ENCODE data around the gene POU2AF3. TPM values are rescaled to one million over a fixed set of nuclear protein-coding genes. Genes with fewer than 3 reads are reported as not detected.

POU2AF3 gene
- total RNA-seq, 4 donors from 2014 or later, result 6.0 to 9.6 (median 7.1) TPM

DNA sequence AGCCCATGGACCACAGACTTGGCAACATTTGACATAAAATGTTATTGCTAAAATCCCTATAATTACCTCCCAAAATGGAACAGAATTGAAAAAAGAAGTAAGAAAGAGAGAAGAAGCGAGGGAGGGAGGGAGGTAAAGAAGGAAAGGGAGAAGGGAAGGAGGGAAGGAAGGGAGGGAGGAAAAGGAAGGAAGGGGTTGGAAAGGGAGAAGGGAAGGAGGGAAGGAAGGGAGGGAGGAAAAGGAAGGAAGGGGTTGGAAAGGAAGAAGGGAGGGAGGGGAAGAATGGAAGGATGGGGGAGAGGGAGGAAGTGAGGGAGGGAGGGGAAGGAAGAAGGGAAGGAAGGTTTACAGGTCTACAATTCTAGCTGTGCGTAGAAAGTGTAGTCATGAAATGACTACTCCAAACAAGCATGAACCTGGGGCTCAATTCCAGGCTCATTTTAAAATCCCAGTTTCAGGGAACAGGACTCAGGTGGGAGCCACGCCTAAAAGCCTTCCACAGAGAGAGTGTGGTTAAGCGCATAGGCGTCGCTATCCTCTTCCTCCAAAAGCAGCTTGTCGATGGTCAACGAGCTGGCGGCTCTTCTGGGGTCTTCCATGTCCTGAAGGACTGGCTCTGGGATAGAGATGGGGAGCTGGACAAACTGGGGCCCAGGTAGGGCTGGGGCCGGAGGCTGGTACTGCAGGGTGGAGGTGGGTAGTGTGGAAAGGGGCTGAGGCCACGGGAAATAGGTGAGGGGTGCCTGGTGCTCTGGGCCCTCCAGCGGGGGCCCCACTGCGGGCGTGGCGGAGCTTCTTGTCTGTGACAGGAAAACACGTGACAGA is 55.6 kb downstream of the POU2AF3 start:
- Histone ChIP-seq H3K9me3 (no peaks in the 10 kb centered on the region), H3K36me3 (no peaks in the 10 kb centered on the region), H3K27me3 (no peaks in the 10 kb centered on the region), H3K27ac (no peak overlapping the region), H3K4me3 (no peak overlapping the region), H3K4me1 (peaks cover 0 to 15% (median 0%) of the 10 kb centered on the region in 4 donors)
- DNase-seq, result no peak
- WGBS, 2 donors (ENCODE audit: low coverage in 1 of 2), result 89% methylated on average over 9 to 16 of the region's 16 CpGs
- intact Hi-C loops (cut with DNase I; ENCODE audit: low total_unique reads) (no loop called here), in situ Hi-C loops (cut with MboI; ENCODE audit: low pct_ligation_motif_present in 1 of 4, low pct_unique_long_range_greater_than_20kb in 1 of 4, low sequenced_read_pairs in 3 of 4) (no loop called here)
- no peak for TF ChIP-seq EP300 (IDR thresholded peaks at IDR 0.05; ENCODE audit: low read depth)
- no peak for TF ChIP-seq POLR2AphosphoS5 (IDR thresholded peaks at IDR 0.05)
- no peak for TF ChIP-seq POLR2A (IDR thresholded peaks at IDR 0.05)
- no peak for TF ChIP-seq CTCF (IDR thresholded peaks at IDR 0.05)

DNA sequence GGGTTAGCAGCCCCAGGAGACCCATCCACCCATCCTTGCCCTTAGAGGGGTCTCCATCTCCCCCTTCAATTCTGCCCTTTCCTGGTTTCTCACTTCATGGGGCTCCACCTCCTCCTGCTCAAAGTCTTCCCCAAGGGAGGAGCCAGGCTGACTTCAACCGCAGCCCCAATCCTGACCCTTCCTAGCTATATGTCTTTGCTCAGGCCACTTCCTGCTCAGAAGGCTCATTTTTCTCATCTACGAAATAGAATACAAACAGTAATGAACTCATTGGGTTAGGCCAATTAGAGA is 56.2 kb downstream of the POU2AF3 start:
- Histone ChIP-seq H3K27ac (no peak overlapping the region), H3K36me3 (no peaks in the 10 kb centered on the region), H3K4me1 (peaks cover 0 to 16% (median under 1%) of the 10 kb centered on the region in 4 donors), H3K4me3 (no peak overlapping the region), H3K9me3 (no peaks in the 10 kb centered on the region), H3K27me3 (no peaks in the 10 kb centered on the region)
- in situ Hi-C loops (cut with MboI; ENCODE audit: low pct_ligation_motif_present in 1 of 4, low pct_unique_long_range_greater_than_20kb in 1 of 4, low sequenced_read_pairs in 3 of 4) (no loop called here), intact Hi-C loops (cut with DNase I; ENCODE audit: low total_unique reads) (no loop called here)
- no peak for TF ChIP-seq POLR2A (IDR thresholded peaks at IDR 0.05)
- TF ChIP-seq POLR2AphosphoS5 (IDR thresholded peaks at IDR 0.05), result no peak
- TF ChIP-seq CTCF (IDR thresholded peaks at IDR 0.05), result no peak
- TF ChIP-seq EP300 (IDR thresholded peaks at IDR 0.05; ENCODE audit: low read depth), result no peak
- no peak for DNase-seq
- WGBS, 2 donors (ENCODE audit: low coverage in 1 of 2), result 73 to 90% methylated on average over 2 of the region's 2 CpGs

- Histone ChIP-seq H3K4me1 (peaks cover 3 to 21% (median 6%) of the 10 kb centered on the region in 4 donors), H3K27ac (no peak overlapping the region), H3K36me3 (no peaks in the 10 kb centered on the region), H3K4me3 (no peak overlapping the region), H3K9me3 (no peaks in the 10 kb centered on the region), H3K27me3 (no peaks in the 10 kb centered on the region)
- no peak for DNase-seq
- in situ Hi-C loops (cut with MboI; ENCODE audit: low pct_ligation_motif_present in 1 of 4, low pct_unique_long_range_greater_than_20kb in 1 of 4, low sequenced_read_pairs in 3 of 4) (no loop called here), intact Hi-C loops (cut with DNase I; ENCODE audit: low total_unique reads) (no loop called here)
- WGBS, 2 donors (ENCODE audit: low coverage in 1 of 2), result 91 to 93% methylated on average over 3 to 5 of the region's 5 CpGs
- no peak for TF ChIP-seq CTCF (IDR thresholded peaks at IDR 0.05)
- TF ChIP-seq POLR2AphosphoS5 (IDR thresholded peaks at IDR 0.05), result no peak
- no peak for TF ChIP-seq EP300 (IDR thresholded peaks at IDR 0.05; ENCODE audit: low read depth)
- TF ChIP-seq POLR2A (IDR thresholded peaks at IDR 0.05), result no peak
Measured at GRCh38 chr11:111355101-111355500, 56.8 kb downstream of the POU2AF3 start.

DNA sequence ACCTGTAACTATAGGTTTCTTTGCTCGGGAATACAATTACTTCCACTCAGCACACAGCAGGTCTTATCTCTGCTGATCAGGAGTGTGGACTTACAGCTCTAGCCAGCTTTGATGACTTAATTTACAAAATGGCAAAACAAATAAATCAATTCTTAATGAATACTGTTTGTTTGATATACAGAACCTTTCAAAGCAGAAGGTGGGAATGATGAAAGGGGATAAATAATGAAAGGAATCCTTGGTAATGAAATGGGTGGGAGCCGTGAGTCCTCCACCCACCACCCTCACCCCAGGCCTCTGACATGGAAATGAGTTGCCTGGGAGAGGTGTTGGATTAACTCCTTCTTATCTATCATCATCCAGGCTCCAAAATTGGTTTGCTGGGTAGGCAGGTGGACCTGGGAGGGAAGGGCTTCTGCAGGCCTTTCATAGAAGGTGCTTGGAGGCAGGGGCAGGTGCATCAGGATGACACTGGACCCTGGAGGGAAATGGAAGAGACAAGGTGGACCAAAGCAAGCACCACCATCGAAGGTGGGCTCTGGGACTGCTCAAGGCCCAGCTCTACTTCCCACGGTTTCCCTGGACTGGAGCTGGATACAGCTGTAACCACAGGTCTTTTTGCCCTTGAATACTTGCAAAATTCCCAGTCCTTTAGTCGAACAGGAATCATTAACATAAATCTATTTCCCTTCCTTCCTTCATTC is 57.8 kb downstream of the POU2AF3 start:
- intact Hi-C loops (cut with DNase I; ENCODE audit: low total_unique reads) (no loop called here), in situ Hi-C loops (cut with MboI; ENCODE audit: low pct_ligation_motif_present in 1 of 4, low pct_unique_long_range_greater_than_20kb in 1 of 4, low sequenced_read_pairs in 3 of 4) (no loop called here)
- H3K4me1 ChIP-seq, result peaks cover 3 to 27% (median 10%) of the 10 kb centered on the region in 4 donors
- no peaks in the 10 kb centered on the region for H3K27me3 ChIP-seq
- no peak for TF ChIP-seq CTCF (IDR thresholded peaks at IDR 0.05)
- TF ChIP-seq POLR2A (IDR thresholded peaks at IDR 0.05), result no peak
- no peak for TF ChIP-seq EP300 (IDR thresholded peaks at IDR 0.05; ENCODE audit: low read depth)
- no peak for TF ChIP-seq POLR2AphosphoS5 (IDR thresholded peaks at IDR 0.05)
- no peaks in the 10 kb centered on the region for H3K36me3 ChIP-seq
- no peak overlapping the region for H3K27ac ChIP-seq
- DNase-seq, result no peak
- no peaks in the 10 kb centered on the region for H3K9me3 ChIP-seq
- 67 to 69% methylated on average over 5 of the region's 5 CpGs for WGBS, 2 donors (ENCODE audit: low coverage in 1 of 2)
- no peak overlapping the region for H3K4me3 ChIP-seq
